Retinal pigment epithelial cell (primary cell): ENCODE measurements around the gene ZNF689.
A peak's percentile ranks its signal among the peaks of the same experiment; 100 is the strongest.

ENCODE experiments used
- DNase-seq: peaks from one replicate; pipeline ENCODE4 v3.0.0-alpha.2; 2010; ENCODE audit warnings: low read depth
- H3K4me3 ChIP-seq: 2 replicates; pipeline ENCODE4 v1.5.1; 2011; ENCODE audit warnings: mild to moderate bottlenecking, low read length, control low read depth, moderate library complexity
- TF ChIP-seq, protein P1 (sequence below): conservative IDR thresholded peaks from 2 replicates; pipeline ENCODE4 v1.5.1; 2011; ENCODE audit warnings: low read depth, low read length, control low read depth, inconsistent platforms

The ZNF689 gene

DNA sequence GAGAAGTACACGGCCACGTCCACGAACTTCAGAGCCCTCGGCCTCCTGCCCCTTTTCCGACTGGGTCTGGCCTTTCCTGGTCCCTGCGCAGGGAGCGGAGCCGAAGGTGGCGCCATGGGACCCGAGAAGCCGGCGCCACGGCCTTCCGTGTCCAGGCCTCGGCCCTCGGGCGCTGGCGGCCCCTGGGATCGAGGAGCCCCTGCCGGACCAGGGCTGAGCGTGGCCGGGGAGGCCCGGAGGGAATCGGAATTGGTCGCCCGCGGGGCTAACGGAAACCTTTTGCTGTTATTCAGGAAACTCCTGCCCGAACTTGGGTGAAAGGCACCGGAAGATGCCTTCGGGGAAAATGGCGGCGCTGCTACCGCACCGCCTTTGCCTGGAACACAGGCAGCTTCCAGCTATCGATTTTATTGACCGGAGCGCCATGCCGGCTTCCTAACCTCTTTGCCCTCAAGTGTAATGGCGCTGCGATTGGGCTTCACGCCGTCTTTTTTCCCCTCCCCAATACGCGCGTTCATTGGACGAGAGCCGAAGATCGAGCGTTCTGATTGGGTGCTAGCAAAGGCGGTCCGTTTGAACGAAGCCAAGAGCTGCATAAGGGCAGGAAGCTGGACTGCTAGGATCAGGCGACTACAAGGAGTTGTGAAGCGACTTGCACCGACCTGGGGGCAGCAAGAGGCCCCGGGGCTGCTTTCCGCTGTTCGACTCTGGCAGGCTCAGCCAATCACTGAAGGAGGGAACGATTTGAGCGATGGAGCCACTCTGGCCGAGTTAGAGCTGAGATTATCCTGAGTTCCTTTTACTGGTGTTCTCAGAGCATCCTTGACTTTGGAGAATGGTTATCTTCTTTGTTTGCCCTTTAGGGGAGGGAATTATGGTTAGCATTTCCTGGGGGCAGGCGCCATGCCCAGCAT lies at the start of gene ZNF689:
Gene ZNF689, minus strand, starts transcription at position 464 of the 914 bp plus-strand sequence. Its CDS starts 348 bp downstream, at position 116.
- peak within 1 kb of the TSS; percentile 95 for H3K4me3 ChIP-seq
- TF ChIP-seq, protein P1, sequence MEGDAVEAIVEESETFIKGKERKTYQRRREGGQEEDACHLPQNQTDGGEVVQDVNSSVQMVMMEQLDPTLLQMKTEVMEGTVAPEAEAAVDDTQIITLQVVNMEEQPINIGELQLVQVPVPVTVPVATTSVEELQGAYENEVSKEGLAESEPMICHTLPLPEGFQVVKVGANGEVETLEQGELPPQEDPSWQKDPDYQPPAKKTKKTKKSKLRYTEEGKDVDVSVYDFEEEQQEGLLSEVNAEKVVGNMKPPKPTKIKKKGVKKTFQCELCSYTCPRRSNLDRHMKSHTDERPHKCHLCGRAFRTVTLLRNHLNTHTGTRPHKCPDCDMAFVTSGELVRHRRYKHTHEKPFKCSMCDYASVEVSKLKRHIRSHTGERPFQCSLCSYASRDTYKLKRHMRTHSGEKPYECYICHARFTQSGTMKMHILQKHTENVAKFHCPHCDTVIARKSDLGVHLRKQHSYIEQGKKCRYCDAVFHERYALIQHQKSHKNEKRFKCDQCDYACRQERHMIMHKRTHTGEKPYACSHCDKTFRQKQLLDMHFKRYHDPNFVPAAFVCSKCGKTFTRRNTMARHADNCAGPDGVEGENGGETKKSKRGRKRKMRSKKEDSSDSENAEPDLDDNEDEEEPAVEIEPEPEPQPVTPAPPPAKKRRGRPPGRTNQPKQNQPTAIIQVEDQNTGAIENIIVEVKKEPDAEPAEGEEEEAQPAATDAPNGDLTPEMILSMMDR: no peak
- DNase-seq: peak; percentile 90

DNA sequence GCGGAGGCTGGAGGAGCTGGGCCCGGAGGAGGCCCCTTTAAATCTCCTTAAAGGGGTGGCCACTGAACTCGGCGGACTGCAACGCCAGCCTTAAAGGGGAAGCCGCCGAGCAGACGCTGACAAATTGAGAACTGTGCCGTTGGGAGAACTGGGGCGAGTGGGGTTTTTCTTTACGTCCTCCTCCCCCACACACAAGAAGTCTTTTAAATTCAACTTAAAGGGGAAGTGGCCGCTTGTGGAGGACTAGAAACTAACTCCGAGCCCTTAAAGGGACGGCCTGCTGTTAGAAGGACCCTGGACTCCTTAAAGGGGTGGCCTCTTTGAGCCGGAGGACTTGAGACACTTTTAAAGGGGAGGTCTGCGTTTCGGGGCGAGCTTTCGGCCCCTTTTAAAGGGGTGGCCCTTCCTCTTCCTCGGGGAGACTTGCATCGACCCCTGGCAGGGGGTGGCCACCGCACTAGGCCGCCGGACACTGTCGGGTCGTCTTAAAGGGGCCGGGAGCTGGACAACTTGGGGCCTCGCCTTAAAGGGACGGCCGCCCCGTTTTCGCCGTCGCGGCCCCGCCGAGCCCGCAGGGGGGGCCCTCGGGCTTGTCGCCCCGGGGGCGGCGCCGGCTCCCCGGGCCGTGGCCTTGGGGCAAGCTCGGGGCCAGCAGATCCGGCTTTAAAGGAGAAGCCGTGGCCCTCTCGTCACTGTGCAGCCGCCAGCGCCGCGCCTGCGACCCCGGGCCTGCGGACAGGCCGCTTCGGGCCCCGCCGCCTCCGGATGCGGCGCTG lies 48.7 kb upstream of the ZNF689 start:
- TF ChIP-seq, protein P1: peak; percentile 5
- peak overlapping the region; percentile 90 for H3K4me3 ChIP-seq
- DNase-seq: peak; percentile 89

DNA sequence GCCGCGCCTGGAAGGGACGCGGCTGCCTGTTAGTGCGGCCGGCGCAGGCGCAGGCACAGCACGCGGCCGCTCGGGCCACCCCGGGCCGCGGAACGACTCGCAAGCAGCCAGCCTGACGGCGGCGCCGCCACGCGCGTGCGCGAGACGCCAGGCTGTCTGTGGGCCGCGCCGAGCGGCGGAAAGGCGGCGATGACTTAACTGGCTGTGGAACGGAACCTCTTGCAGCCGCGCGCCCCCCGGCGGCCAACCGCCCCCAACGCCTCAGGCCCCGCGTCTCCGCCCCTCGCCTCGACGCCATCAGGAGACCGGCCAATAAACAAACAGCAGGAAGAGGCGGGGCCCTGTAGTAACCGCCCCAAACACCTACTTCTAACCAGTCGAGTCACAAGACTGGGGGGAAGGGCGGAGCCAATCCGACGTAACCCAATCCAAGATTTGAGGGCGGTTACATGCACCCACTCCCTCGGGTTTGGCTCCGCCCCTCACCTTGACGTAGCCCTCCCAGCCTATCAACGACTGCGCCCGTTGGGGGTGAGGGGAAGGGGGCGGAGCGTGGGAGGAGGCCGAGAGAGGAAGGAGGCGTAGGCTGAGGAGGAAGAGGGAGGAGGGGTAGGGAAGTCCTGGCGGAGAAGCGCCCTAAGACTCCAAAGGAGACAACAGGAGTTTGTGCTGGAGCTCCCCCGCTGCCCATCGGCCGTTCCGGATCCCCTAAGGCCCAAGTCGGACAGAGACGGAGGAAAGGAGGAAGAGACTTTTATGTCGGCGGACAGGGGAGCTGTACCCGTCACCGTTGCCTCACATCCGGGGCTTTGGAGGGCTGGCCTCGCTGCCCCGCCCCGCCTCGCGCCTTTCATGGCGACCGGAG lies 47.9 kb upstream of the ZNF689 start, which contains the start of gene FBRS:
Gene FBRS, plus strand, starts transcription at position 566 of the 865 bp plus-strand sequence. CDS start 1,088 bp downstream, outside the sequence.
- peak; percentile 100 for DNase-seq
- H3K4me3 ChIP-seq: peak within 1 kb of the TSS; percentile 90
- TF ChIP-seq, protein P1: peak; percentile 68

DNA sequence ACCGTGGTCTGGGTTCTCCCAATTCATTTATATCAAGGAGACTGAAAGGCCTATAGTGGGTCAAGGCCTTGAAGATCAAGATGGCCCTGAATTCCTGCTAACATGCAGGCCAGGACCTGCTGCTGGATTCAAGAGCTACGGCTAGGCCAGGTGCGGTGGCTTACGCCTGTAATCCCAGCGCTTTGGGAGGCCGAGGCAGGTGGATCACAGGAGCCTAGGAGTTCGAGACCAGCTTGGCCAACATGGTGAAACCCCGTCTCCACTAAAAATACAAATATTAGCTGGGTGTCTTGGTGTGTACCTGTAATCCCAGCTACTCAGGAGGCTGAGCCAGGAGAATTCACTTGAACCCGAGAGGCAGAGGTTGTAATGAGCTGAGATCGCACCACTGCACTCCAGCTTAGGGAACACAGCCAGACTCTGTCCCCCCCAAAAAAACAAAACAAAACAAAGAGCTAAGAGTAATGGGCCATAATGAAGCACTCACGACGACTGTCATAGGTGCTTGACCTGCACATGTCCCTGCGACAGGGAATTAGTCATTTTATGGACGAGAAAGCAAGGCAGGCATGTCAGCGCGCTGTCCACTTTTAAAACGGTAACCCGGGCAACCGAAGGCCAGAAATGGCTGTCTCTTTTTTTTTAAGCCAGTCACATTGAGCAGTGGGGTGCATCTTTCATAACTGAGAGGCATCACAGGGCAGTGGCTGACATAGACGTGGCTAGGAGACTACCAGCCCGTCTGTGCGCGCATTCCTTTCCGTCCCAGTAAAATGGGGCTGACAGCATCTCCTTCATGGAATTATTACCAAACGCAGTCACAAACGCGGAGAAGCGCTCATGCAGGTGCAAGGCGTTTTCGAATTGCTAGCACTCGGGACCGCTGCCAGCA lies 47.0 kb upstream of the ZNF689 start:
- TF ChIP-seq, protein P1: no peak
- peak overlapping the region; percentile 57 for H3K4me3 ChIP-seq
- no peak for DNase-seq

DNA sequence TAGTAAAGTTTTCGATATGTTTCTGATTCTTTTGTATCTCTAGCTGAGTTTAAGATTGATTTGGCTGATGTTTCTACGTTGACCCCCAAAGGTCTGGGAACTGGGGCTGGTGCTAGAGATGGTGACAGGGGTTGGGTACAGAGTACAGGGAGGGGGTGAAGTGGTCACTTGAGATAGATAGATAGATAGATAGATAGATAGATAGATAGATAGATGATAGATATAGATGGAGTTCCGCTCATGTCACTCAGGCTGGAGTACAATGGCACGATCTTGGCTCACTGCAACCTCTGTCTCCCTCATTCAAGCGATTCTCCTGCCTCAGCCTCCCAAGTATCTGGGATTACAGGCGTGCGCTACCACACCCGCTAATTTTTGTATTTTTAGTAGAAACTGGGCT lies 46.2 kb upstream of the ZNF689 start:
- DNase-seq: no peak
- no peak overlapping the region for H3K4me3 ChIP-seq
- TF ChIP-seq, protein P1: no peak
